Measurements from ENCODE around the gene ZYX.

Gene ZYX

GRCh38 chr7:143380646-143381426, at the start of gene ZYX:
TSS of gene ZYX (plus strand) at chr7:143381345. CDS start at chr7:143381572, 227 bp downstream.
- peak; percentile 89 for DNase-seq

GRCh38 chr7:143334244-143334643, 46.9 kb upstream of the ZYX start:
- no peak for DNase-seq

GRCh38 chr7:143337216-143337615, 43.9 kb upstream of the ZYX start:
- DNase-seq: no peak

- no peak for DNase-seq
Observed at GRCh38 chr7:143341842-143342241, 39.3 kb upstream of the ZYX start.

GRCh38 chr7:143343596-143343995, 37.5 kb upstream of the ZYX start:
- DNase-seq: no peak

- DNase-seq: peak; percentile 72
Observed at GRCh38 chr7:143345428-143345900, 35.7 kb upstream of the ZYX start.

GRCh38 chr7:143346018-143346417, 35.1 kb upstream of the ZYX start:
- DNase-seq: no peak

- no peak for DNase-seq
Observed at GRCh38 chr7:143347950-143348349, 33.2 kb upstream of the ZYX start.

- no peak for DNase-seq
Observed at GRCh38 chr7:143351060-143351459, 30.1 kb upstream of the ZYX start.

GRCh38 chr7:143351574-143351973, 29.6 kb upstream of the ZYX start:
- no peak for DNase-seq

GRCh38 chr7:143352531-143353002, 28.6 kb upstream of the ZYX start:
- no peak for DNase-seq

GRCh38 chr7:143354376-143354775, 26.8 kb upstream of the ZYX start:
- no peak for DNase-seq

- DNase-seq: no peak
Observed at GRCh38 chr7:143354965-143355364, 26.2 kb upstream of the ZYX start.

- DNase-seq: no peak
Observed at GRCh38 chr7:143355450-143356385, 25.4 kb upstream of the ZYX start.

GRCh38 chr7:143356414-143357050, 24.6 kb upstream of the ZYX start:
- DNase-seq: no peak

GRCh38 chr7:143358626-143359025, 22.5 kb upstream of the ZYX start:
- DNase-seq: no peak

GRCh38 chr7:143359771-143360353, 21.3 kb upstream of the ZYX start:
- DNase-seq: no peak

- DNase-seq: no peak
Observed at GRCh38 chr7:143360788-143361551, 20.2 kb upstream of the ZYX start.

GRCh38 chr7:143361552-143362130, 19.5 kb upstream of the ZYX start:
- DNase-seq: no peak

GRCh38 chr7:143362131-143363015, 18.8 kb upstream of the ZYX start, which contains the start of gene FAM131B:
TSS of gene FAM131B (minus strand) at chr7:143362713. CDS start at chr7:143362603, 110 bp downstream.
- DNase-seq: peak; percentile 53

All from CD4-positive, alpha-beta T cell treated with Interleukin-12 subunit alpha and Interleukin-12 subunit beta, for 1 hour (primary cell).